ENCODE results near the gene EPB41L3.

GRCh38 chr18:5417342-5417741, 126.5 kb downstream of the EPB41L3 start:
- no peak for TF ChIP-seq CREB1 (CRISPR knock-in tag; IDR thresholded peaks at IDR 0.05; ENCODE audit: low read depth)
- no peak for TF ChIP-seq CTCF (conservative IDR thresholded peaks at IDR 0.05; ENCODE audit: low read depth in 2 of 2)
- TF ChIP-seq POLR2AphosphoS5 (IDR thresholded peaks at IDR 0.05; ENCODE audit: low read depth): no peak
- TF ChIP-seq EZH2phosphoT487 (IDR thresholded peaks at IDR 0.05; ENCODE audit: unreplicated experiment): no peak
- TF ChIP-seq JUNB (IDR thresholded peaks at IDR 0.05; ENCODE audit: unreplicated experiment): no peak
- TF ChIP-seq REST (IDR thresholded peaks at IDR 0.05; ENCODE audit: unreplicated experiment): no peak
- no peak for TF ChIP-seq EZH2 (IDR thresholded peaks at IDR 0.05; ENCODE audit: low read depth, unreplicated experiment)
- TF ChIP-seq NANOG (IDR thresholded peaks at IDR 0.05; ENCODE audit: borderline replicate concordance): no peak
- TF ChIP-seq ETS1 (IDR thresholded peaks at IDR 0.05): no peak
- no peak for TF ChIP-seq ZNF331 (CRISPR knock-in tag; IDR thresholded peaks at IDR 0.05; ENCODE audit: low read depth)
